ENCODE results near the gene TUBB1.

The TUBB1 gene

DNA sequence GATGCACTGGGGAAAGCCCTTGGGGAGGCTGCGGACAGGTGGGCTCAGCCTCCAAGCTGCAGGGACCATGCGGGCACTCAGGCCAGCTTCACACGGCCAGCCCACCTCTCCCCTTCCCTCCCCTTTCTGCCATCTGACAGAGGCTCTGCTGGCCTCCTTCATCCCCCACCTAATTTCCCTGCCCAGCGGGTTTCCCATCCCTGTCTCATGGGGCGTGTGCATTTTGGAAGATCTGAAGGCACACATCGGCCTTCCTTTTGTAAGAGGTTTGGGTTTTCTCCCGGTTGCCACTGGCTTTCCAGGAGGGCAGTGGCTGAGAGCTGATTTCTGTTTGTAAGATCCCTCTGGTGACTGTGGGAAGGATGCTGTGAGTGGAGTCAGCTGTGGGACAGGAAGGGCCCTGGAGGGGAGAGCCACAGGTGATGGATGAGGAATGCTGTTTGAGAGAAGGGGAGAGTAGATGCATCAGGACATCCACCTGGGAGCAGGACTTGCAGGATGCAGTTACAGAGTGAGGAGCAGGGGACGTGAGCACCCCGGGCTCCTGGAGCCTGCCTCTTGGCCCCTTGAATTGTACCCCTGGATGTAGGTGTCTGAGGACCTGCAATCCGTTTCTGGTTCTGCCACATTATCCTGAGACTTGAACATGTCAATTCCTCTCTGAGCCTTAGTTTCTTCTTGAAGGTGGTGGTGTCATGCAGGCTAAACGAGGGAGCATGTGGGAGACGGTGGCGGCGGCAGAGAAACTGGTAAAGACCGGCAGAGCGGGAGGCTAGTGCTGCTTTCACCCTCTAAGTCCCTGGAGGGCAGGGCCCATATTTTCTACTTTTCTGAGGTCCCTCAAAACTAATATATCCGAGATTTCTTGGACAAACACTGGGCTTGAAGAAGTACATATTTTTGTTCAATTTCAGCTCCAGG is 5.9 kb upstream of the TUBB1 start:
- no peaks in the 10 kb centered on the region for H3K9me3 ChIP-seq (ENCODE audit: control insufficient read depth, low read length)
- no peak overlapping the region for H3K4me2 ChIP-seq (ENCODE audit: low read length)
- H3K4me1 ChIP-seq: peaks cover 6% of the 10 kb centered on the region
- TF ChIP-seq, protein P1, sequence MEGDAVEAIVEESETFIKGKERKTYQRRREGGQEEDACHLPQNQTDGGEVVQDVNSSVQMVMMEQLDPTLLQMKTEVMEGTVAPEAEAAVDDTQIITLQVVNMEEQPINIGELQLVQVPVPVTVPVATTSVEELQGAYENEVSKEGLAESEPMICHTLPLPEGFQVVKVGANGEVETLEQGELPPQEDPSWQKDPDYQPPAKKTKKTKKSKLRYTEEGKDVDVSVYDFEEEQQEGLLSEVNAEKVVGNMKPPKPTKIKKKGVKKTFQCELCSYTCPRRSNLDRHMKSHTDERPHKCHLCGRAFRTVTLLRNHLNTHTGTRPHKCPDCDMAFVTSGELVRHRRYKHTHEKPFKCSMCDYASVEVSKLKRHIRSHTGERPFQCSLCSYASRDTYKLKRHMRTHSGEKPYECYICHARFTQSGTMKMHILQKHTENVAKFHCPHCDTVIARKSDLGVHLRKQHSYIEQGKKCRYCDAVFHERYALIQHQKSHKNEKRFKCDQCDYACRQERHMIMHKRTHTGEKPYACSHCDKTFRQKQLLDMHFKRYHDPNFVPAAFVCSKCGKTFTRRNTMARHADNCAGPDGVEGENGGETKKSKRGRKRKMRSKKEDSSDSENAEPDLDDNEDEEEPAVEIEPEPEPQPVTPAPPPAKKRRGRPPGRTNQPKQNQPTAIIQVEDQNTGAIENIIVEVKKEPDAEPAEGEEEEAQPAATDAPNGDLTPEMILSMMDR (IDR thresholded peaks at IDR 0.05): no peak
- H2AFZ ChIP-seq: no peak overlapping the region
- no peak overlapping the region for H3K9ac ChIP-seq
- H3K4me3 ChIP-seq (ENCODE audit: low read depth, low read length): no peak overlapping the region
- H3K27me3 ChIP-seq (ENCODE audit: control insufficient read depth, insufficient read depth, low read length): no peaks in the 10 kb centered on the region
- no peaks in the 10 kb centered on the region for H3K36me3 ChIP-seq (ENCODE audit: control insufficient read depth, insufficient read depth, low read length)
- no peak overlapping the region for H3K27ac ChIP-seq
- H3K79me2 ChIP-seq: peaks cover 2% of the 10 kb centered on the region

DNA sequence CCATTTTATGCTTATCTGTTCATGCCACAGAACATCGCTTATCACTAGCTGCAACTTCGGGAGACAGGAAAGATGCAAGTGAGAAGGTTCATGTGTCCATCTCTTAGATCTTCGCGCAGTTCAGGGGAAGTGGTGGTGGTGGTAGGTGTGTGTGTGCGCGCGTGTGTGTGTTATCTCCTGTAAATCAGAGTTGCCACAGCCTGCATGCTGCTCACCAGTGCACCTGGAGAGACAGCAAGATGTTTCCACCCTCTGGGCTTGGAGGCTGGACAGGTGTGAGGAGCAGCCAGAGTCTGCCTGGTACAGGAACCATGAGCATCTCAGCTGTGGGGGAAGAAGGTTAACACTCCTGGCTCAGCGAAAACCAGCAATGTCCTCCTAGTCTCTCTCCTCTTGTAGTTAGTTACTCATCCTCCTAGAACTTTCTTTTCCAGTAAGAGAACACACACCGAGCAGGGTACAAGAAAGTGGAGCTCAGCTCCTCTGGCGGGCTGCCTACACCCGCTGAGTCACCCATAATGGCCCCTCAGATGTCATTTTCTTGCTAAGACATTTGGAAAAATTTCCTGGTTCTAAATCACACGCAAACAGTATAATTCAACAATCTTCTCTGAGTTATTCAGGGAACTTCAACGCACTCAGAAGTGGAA is 5.1 kb upstream of the TUBB1 start:
- Histone ChIP-seq H3K27me3 (ENCODE audit: control insufficient read depth, insufficient read depth, low read length) (no peaks in the 10 kb centered on the region), H3K9ac (no peak overlapping the region), H3K79me2 (peaks cover 2% of the 10 kb centered on the region), H3K9me3 (ENCODE audit: control insufficient read depth, low read length) (no peaks in the 10 kb centered on the region), H3K36me3 (ENCODE audit: control insufficient read depth, insufficient read depth, low read length) (no peaks in the 10 kb centered on the region), H2AFZ (no peak overlapping the region), H3K27ac (no peak overlapping the region), H3K4me1 (peaks cover 6% of the 10 kb centered on the region), H3K4me3 (ENCODE audit: low read depth, low read length) (no peak overlapping the region), H3K4me2 (ENCODE audit: low read length) (no peak overlapping the region)
- TF ChIP-seq, protein P1 (IDR thresholded peaks at IDR 0.05): no peak

DNA sequence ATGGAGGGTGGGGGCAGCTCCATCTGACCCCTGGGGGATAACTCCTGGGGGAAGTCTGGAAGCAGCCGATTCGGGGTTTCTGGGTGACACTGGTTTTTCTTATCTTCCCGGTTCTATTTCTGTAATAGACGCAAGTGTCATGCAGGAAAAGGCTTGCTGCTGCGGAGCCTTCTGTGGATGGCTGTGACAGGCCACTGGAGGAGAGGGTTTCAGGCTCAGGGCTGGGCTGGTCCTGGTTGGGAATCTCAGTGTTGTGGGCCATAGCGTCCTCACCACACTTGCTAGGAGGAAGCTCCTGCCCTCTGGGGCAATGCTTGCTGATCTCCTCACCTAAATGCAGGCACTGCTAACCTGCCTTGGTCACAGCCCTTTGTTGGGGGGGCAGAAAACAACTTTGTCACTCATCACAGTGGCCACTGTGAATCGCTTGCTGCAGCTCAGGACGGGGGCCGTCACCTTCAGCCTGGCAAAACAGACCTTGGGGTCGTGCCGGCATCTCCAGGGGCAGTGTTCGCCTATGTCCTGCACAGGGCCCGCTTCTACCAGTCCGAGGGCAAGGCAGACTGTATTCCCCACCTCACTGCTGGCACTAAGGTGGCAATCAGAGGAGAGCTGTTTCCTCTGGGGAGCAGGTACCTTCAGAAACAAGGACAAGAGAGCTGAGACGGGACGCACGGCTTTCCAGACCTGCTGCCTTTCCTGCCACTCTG is 4.4 kb upstream of the TUBB1 start:
- no peak overlapping the region for H3K27ac ChIP-seq
- H3K4me3 ChIP-seq (ENCODE audit: low read depth, low read length): no peak overlapping the region
- TF ChIP-seq, protein P1 (IDR thresholded peaks at IDR 0.05): no peak
- H3K9ac ChIP-seq: no peak overlapping the region
- no peaks in the 10 kb centered on the region for H3K9me3 ChIP-seq (ENCODE audit: control insufficient read depth, low read length)
- no peak overlapping the region for H2AFZ ChIP-seq
- no peaks in the 10 kb centered on the region for H3K27me3 ChIP-seq (ENCODE audit: control insufficient read depth, insufficient read depth, low read length)
- no peaks in the 10 kb centered on the region for H3K36me3 ChIP-seq (ENCODE audit: control insufficient read depth, insufficient read depth, low read length)
- peaks cover 6% of the 10 kb centered on the region for H3K79me2 ChIP-seq
- peaks cover 6% of the 10 kb centered on the region for H3K4me1 ChIP-seq
- H3K4me2 ChIP-seq (ENCODE audit: low read length): no peak overlapping the region

DNA sequence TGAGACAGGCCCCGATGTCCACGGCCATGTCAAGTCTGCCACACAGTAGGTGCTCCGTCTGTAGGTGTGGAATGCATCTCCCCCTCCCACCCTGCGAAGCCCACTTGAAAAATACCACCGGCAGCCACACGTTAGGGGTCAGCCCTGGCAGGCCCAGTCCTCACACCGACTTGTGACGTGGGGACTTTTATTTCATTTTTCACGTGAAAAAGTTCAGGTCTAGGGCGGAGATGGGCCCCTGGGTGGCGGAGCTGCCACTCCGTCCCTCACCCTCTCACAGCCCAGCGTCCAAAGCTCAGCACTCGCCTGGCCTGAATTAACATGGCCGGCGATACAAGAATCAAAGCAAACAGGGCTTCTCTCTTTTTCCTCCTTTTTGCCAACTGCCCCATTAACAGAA is 3.8 kb upstream of the TUBB1 start:
- Histone ChIP-seq H3K27me3 (ENCODE audit: control insufficient read depth, insufficient read depth, low read length) (no peaks in the 10 kb centered on the region), H3K9ac (no peak overlapping the region), H2AFZ (no peak overlapping the region), H3K36me3 (ENCODE audit: control insufficient read depth, insufficient read depth, low read length) (no peaks in the 10 kb centered on the region), H3K4me2 (ENCODE audit: low read length) (no peak overlapping the region), H3K9me3 (ENCODE audit: control insufficient read depth, low read length) (no peaks in the 10 kb centered on the region), H3K79me2 (peaks cover 6% of the 10 kb centered on the region), H3K4me1 (peaks cover 6% of the 10 kb centered on the region), H3K4me3 (ENCODE audit: low read depth, low read length) (no peak overlapping the region), H3K27ac (no peak overlapping the region)
- TF ChIP-seq, protein P1 (IDR thresholded peaks at IDR 0.05): no peak
